HG03039 (cell line): ENCODE results near the gene GOLGA6B.
"Not testable (repeated sequence)": the region's sequence is repeated elsewhere in the genome, so short reads cannot be mapped to it uniquely, and the experiment has no call there.

Experiments used
- ATAC-seq: cut with Tn5 transposase; IDR thresholded peaks from one replicate; pipeline ENCODE4 v1.9.1; 2021; ENCODE audit warnings: mild to moderate bottlenecking, moderate library complexity; ENCODE audit not compliant: unreplicated experiment

GOLGA6B gene

GRCh38 chr15:72661081-72661480 is 6.6 kb downstream of the GOLGA6B start:
- ATAC-seq: not testable (repeated sequence)

- ATAC-seq: not testable (repeated sequence)
Observed at GRCh38 chr15:72663931-72664330, 9.4 kb downstream of the GOLGA6B start.

- not testable (repeated sequence) for ATAC-seq
Observed at GRCh38 chr15:72665706-72666105, 11.2 kb downstream of the GOLGA6B start.

GRCh38 chr15:72669803-72670202 is 15.3 kb downstream of the GOLGA6B start:
- not testable (repeated sequence) for ATAC-seq

- ATAC-seq: not testable (repeated sequence)
Observed at GRCh38 chr15:72670656-72671352, 16.3 kb downstream of the GOLGA6B start.

- ATAC-seq: no peak
Observed at GRCh38 chr15:72671525-72671924, 17.0 kb downstream of the GOLGA6B start.

GRCh38 chr15:72676838-72677237 is 22.3 kb downstream of the GOLGA6B start:
- no peak for ATAC-seq

- ATAC-seq: no peak
Observed at GRCh38 chr15:72680931-72681330, 26.4 kb downstream of the GOLGA6B start.

GRCh38 chr15:72682772-72683171 is 28.3 kb downstream of the GOLGA6B start:
- ATAC-seq: no peak

GRCh38 chr15:72685301-72685924 is 30.9 kb downstream of the GOLGA6B start:
- ATAC-seq: no peak

GRCh38 chr15:72685925-72686794 is 31.7 kb downstream of the GOLGA6B start, which contains the start of the genes BBS4 and HIGD2B:
Gene BBS4, plus strand, starts transcription at chr15:72686207. Its CDS starts 21 bp downstream, at chr15:72686228.
Gene HIGD2B, minus strand, starts transcription at chr15:72686182. Its CDS starts 9,808 bp downstream, at chr15:72676374.
- peak; percentile 95 for ATAC-seq

- ATAC-seq: no peak
Observed at GRCh38 chr15:72688697-72689096, 34.2 kb downstream of the GOLGA6B start.

GRCh38 chr15:72690938-72691337 is 36.4 kb downstream of the GOLGA6B start:
- ATAC-seq: no peak

GRCh38 chr15:72698938-72699337 is 44.4 kb downstream of the GOLGA6B start:
- ATAC-seq: no peak

GRCh38 chr15:72700076-72700475 is 45.6 kb downstream of the GOLGA6B start:
- ATAC-seq: no peak

GRCh38 chr15:72706266-72706665 is 51.8 kb downstream of the GOLGA6B start:
- ATAC-seq: no peak

- not testable (repeated sequence) for ATAC-seq
Observed at GRCh38 chr15:72708551-72709303, 54.2 kb downstream of the GOLGA6B start.
